ENCODE data around the gene POLE. TPM values are rescaled to one million over a fixed set of nuclear protein-coding genes. Genes with fewer than 3 reads are reported as not detected.

Gene POLE, protein sequence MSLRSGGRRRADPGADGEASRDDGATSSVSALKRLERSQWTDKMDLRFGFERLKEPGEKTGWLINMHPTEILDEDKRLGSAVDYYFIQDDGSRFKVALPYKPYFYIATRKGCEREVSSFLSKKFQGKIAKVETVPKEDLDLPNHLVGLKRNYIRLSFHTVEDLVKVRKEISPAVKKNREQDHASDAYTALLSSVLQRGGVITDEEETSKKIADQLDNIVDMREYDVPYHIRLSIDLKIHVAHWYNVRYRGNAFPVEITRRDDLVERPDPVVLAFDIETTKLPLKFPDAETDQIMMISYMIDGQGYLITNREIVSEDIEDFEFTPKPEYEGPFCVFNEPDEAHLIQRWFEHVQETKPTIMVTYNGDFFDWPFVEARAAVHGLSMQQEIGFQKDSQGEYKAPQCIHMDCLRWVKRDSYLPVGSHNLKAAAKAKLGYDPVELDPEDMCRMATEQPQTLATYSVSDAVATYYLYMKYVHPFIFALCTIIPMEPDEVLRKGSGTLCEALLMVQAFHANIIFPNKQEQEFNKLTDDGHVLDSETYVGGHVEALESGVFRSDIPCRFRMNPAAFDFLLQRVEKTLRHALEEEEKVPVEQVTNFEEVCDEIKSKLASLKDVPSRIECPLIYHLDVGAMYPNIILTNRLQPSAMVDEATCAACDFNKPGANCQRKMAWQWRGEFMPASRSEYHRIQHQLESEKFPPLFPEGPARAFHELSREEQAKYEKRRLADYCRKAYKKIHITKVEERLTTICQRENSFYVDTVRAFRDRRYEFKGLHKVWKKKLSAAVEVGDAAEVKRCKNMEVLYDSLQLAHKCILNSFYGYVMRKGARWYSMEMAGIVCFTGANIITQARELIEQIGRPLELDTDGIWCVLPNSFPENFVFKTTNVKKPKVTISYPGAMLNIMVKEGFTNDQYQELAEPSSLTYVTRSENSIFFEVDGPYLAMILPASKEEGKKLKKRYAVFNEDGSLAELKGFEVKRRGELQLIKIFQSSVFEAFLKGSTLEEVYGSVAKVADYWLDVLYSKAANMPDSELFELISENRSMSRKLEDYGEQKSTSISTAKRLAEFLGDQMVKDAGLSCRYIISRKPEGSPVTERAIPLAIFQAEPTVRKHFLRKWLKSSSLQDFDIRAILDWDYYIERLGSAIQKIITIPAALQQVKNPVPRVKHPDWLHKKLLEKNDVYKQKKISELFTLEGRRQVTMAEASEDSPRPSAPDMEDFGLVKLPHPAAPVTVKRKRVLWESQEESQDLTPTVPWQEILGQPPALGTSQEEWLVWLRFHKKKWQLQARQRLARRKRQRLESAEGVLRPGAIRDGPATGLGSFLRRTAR (N-terminal part only)
- 1 to 10 TPM in 5 of 6 donors, not detected in 1; 1.7 to 8.2 (median 2.6) TPM for polyA plus RNA-seq (ENCODE audit: low read depth in 6 of 6)

DNA sequence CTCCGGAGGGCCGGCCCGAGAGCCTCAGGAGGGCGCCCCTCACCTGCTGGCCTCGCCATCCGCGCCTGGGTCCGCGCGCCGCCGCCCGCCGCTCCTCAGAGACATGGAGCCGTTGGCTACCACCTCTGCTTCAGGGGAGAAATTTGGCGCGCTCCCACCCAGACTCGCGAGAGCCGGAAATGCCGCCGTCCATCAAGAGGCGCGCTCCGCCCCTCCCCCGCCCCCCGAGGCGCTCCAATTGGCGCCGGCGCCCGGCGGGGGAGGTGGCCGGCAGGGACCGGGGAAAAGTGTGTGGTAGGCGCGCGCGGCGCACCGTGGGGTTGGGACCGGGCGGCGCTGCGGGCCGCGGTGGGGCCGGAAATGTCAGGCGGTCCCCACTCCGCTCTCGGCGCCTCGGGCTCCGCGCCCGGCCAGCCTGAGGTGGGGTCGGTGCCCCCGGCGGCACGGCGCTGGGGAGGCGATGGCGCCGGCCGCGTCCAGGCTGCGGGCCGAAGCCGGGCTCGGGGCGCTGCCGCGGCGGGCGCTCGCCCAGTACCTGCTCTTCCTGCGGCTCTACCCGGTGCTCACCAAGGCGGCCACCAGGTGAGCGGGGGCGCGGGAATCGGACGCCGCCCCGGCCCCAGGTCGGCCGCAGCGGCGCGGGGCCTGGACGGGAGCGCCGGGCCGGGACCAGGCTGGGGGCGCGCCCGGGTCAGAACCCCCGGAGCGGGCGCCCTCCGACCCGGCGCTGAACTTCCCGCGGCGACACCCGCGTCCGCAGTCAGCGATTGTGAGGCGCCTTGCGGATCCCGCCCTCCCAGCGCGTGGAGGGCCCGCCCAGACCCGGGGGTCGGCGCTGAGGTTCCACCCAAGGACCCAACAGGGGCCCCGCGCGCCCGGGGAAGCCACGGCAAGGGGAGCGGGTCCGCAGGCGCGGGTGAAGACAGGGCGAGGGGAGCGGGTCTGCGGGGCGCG lies at the start of gene POLE, which contains the start of gene PXMP2:
POLE (minus strand) TSS at position 132 of the 954 bp plus-strand sequence; CDS start at position 105, 27 bp downstream.
PXMP2 (plus strand) TSS at position 377 of the 954 bp plus-strand sequence; CDS start at position 461, 84 bp downstream.
- DNase-seq (peak; percentile 92), ATAC-seq (ENCODE audit: low read depth in 2 of 2) (peak; percentile 90 to 91)
- peak within 1 kb of the TSS; percentile 82 to 91 (median 86) for H3K4me3 Mint-ChIP-seq
- no peaks in the 10 kb centered on the region for H3K36me3 Mint-ChIP-seq
- H3K9me3 Mint-ChIP-seq, result no peaks in the 10 kb centered on the region
- H3K4me1 Mint-ChIP-seq, result peaks cover 5 to 31% (median 19%) of the 10 kb centered on the region in 3 donors
- no peaks in the 10 kb centered on the region for H3K27me3 Mint-ChIP-seq
- H3K27ac Mint-ChIP-seq, result peak within 1 kb of the TSS in 4 of 6 donors; percentile 59 to 82 (median 67)

DNA sequence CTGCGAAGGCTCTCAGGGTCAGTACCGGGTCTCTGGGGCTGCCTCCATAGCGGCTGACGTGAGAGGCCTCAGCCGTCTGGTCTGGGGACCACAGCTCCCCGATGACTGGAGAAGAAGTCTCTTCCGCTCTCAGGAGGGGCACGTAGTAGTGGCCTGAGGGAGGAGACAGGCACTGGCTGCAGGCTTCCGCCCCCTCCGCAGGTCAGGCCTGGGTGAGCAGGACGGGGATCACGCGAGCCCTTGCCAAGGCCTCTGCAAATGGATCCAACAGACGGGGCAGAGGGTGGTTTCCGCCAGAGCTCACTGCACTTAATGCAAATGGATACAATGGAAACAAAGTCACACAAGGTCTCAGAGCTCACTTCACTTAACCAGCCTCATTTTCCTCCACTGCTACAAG lies 49.8 kb upstream of the POLE start:
- no peak overlapping the region for H3K4me3 Mint-ChIP-seq
- DNase-seq (no peak), ATAC-seq (ENCODE audit: low read depth in 2 of 2) (no peak)
- no peak overlapping the region for H3K27ac Mint-ChIP-seq
- peaks cover 0 to 1% (median 0%) of the 10 kb centered on the region in 7 donors for H3K9me3 Mint-ChIP-seq
- H3K4me1 Mint-ChIP-seq, result peaks cover 0 to 10% (median 2%) of the 10 kb centered on the region in 3 donors
- H3K36me3 Mint-ChIP-seq, result peaks cover 22 to 30% of the 10 kb centered on the region in 2 donors
- H3K27me3 Mint-ChIP-seq, result no peaks in the 10 kb centered on the region

DNA sequence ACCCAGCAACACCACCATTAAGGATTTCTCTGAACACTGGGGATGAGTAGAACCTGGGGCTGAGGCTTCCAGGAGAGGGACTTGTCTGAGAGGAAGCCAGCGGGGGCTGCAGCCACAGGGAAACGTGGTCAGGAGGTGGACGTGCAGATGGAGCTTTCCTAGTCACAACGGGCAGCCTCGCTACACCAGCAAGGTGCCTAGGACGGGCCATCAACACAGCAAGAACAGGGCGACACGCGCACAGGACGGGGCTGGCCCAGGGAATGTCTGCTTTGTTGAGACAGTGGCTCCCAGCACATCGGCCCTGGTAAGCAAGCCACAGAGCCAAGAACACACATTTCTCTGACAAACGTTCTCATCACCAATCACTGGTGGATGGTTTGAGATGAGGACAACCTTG lies 49.2 kb upstream of the POLE start:
- ATAC-seq (ENCODE audit: low read depth in 2 of 2), result no peak
- Mint-ChIP-seq H3K4me3 (no peak overlapping the region), H3K4me1 (peaks cover 0 to 7% (median 0%) of the 10 kb centered on the region in 3 donors), H3K27ac (peak overlapping the region in 1 of 6 donors; percentile 60), H3K9me3 (peaks cover 0 to 1% (median 0%) of the 10 kb centered on the region in 7 donors), H3K36me3 (peaks cover 27 to 34% of the 10 kb centered on the region in 2 donors), H3K27me3 (no peaks in the 10 kb centered on the region)
- DNase-seq, result no peak

DNA sequence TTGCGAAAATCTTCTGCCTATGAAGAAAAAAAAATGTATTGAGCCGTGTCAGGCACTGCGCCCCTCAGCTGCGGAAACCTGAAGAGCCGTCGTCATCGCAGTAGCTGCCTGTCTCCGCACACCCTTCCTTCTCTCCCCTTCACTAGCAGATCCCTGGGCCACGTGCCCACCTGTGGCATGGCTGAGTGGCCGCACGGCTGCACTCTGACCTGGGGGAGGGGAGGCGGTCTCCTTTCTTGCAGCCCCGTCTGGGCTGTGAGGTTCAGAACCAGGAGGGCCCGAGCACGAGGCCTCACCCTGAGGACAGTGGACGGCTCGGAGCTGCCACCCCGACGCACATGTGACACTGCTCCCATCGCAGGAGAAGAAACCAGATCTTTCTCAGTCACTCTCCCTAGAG lies 48.4 kb upstream of the POLE start:
- Mint-ChIP-seq H3K4me1 (peaks cover 0 to 7% (median 0%) of the 10 kb centered on the region in 3 donors), H3K27me3 (no peaks in the 10 kb centered on the region), H3K27ac (no peak overlapping the region), H3K36me3 (peaks cover 31 to 34% of the 10 kb centered on the region in 2 donors), H3K4me3 (no peak overlapping the region), H3K9me3 (peaks cover 0 to 1% (median 0%) of the 10 kb centered on the region in 7 donors)
- ATAC-seq (ENCODE audit: low read depth in 2 of 2), result no peak
- no peak for DNase-seq

DNA sequence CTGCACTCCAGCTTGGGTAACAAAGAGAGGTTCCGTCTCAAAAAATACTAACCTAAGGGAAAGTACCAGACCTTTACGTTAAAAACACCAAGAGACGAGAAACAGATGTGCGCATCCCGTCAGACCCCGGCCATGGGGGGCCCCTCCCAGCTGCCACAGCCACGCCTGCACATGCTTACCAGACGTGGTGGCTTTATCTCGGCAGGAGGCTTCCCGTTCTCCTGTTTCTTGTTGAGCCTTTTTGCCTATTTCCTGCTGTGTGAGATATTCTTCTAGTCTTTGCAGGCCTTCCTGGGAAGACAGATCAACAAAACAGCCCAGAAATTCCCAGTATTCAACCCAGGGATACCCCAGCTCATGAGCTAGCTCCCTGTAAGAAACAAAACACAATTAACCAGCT lies 47.1 kb upstream of the POLE start:
- DNase-seq, result no peak
- H3K4me1 Mint-ChIP-seq, result peaks cover 0 to 7% (median 3%) of the 10 kb centered on the region in 3 donors
- H3K9me3 Mint-ChIP-seq, result peaks cover 0 to 1% (median 0%) of the 10 kb centered on the region in 7 donors
- H3K4me3 Mint-ChIP-seq, result no peak overlapping the region
- no peaks in the 10 kb centered on the region for H3K27me3 Mint-ChIP-seq
- no peak for ATAC-seq (ENCODE audit: low read depth in 2 of 2)
- no peak overlapping the region for H3K27ac Mint-ChIP-seq
- H3K36me3 Mint-ChIP-seq, result peaks cover 31 to 34% of the 10 kb centered on the region in 2 donors

DNA sequence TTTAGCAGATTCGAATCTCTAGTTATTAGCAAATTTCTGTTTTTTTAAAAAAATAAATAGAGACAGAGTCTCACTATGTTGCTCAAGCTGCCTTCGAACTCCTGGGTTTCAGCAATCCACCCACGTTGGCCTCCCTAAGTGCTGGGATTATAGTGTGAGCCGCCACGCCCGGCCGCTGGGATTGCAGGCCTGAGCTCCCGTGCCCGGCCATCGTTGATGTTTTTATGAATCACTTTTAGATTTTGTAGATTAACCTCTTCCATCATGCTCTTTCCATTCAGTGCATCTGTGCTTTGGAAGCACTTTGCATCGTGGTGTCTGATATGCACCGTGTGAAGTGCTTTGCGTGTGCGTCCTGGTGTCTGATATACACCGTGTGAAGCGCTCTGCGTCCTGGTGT lies 44.4 kb upstream of the POLE start:
- H3K36me3 Mint-ChIP-seq, result peaks cover 34 to 38% of the 10 kb centered on the region in 2 donors
- H3K27me3 Mint-ChIP-seq, result no peaks in the 10 kb centered on the region
- peaks cover 0 to 1% (median 0%) of the 10 kb centered on the region in 7 donors for H3K9me3 Mint-ChIP-seq
- no peak overlapping the region for H3K4me3 Mint-ChIP-seq
- peak overlapping the region in 1 of 6 donors; percentile 41 for H3K27ac Mint-ChIP-seq
- no peak for DNase-seq
- peaks cover 5 to 7% (median 5%) of the 10 kb centered on the region in 3 donors for H3K4me1 Mint-ChIP-seq
- ATAC-seq (ENCODE audit: low read depth in 2 of 2), result no peak

DNA sequence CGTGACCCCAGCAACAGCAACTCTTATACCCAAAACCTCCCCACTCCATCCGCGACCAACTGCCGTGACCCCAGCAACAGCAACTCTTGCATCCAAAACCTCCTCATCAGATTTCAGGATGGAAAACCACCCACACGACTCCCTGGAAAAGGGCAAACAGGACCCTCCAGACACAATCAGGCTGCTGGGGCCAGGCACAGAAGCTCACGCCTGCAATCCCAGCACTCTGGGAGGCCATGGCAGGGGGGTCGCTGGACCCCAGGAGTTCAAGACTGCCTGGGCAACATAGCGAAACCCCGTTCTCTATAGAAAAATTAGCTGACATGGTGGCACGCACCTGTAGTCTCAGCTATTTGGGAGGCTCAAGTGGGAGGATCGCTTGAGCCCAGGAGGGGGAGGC lies 43.2 kb upstream of the POLE start:
- ATAC-seq (ENCODE audit: low read depth in 2 of 2), result no peak
- H3K27me3 Mint-ChIP-seq, result no peaks in the 10 kb centered on the region
- H3K9me3 Mint-ChIP-seq, result peaks cover 0 to 1% (median 0%) of the 10 kb centered on the region in 7 donors
- DNase-seq, result no peak
- no peak overlapping the region for H3K4me3 Mint-ChIP-seq
- peaks cover 5 to 7% (median 5%) of the 10 kb centered on the region in 3 donors for H3K4me1 Mint-ChIP-seq
- H3K36me3 Mint-ChIP-seq, result peaks cover 38 to 50% of the 10 kb centered on the region in 2 donors
- peak overlapping the region in 3 of 6 donors; percentile 20 to 87 (median 76) for H3K27ac Mint-ChIP-seq

DNA sequence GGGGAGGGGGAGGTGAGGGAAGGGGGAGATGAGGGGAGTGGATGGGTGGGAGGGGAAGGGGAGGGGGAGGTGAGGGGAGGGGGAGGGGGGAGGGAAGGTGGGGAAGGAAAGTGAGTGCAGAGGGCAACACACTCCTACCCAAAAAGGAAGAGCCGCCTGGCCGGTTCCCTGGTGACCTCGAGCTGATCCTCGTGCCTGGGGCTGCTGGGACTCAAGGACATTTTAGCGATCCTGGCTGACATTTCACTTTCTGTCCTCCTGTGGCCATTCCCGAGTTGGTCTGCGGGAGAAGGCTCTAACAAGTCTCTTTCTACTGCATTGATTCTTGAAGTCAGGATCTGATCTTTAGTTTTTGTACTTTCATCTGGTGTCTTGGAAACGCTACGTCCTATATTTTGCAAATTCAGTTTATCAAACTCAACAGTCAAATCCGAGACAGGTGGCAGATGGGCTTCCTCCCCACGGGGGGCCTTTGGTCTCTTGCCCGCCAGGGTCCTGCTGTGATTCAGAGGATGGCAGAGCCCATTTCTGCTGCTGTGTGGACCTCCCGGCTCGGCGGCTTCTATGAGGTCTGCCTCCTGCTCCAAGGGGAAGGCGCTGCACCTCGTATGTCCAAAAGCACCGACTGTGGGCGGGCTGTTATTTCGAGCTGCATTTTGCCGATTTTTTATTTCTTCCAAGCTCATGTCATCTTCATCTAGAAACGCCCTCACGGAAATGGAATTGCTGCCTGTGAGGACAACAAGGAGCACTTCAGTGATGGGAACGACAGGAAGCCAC lies 42.6 kb upstream of the POLE start:
- H3K27me3 Mint-ChIP-seq, result no peaks in the 10 kb centered on the region
- H3K4me3 Mint-ChIP-seq, result no peak overlapping the region
- ATAC-seq (ENCODE audit: low read depth in 2 of 2) (no peak), DNase-seq (no peak)
- H3K36me3 Mint-ChIP-seq, result peaks cover 38 to 52% of the 10 kb centered on the region in 2 donors
- H3K9me3 Mint-ChIP-seq, result peaks cover 0 to 1% (median 0%) of the 10 kb centered on the region in 7 donors
- peak overlapping the region in 2 of 6 donors; percentile 38 to 76 for H3K27ac Mint-ChIP-seq
- H3K4me1 Mint-ChIP-seq, result peaks cover 5 to 7% (median 5%) of the 10 kb centered on the region in 3 donors

DNA sequence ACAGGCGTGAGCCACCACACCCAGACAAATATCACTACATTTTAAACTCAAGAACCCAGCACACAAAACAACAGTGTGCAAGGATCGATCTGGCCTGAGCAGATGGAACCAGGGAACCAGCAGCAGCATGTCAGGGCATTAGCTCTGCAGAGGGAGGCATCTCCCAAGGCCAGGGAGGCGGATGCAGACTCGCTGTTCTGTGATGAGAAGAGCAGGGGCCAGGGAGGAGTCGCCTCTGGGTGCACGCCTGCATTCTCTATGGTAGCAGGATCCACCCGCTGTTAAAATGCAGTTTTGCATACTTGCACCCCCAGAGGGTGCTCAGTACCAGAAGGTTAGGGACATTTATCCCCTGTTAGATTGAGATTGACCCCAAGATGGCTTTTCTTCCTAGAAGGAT lies 41.4 kb upstream of the POLE start:
- Mint-ChIP-seq H3K27me3 (no peaks in the 10 kb centered on the region), H3K9me3 (peaks cover 0 to 1% (median 0%) of the 10 kb centered on the region in 7 donors), H3K4me3 (peak overlapping the region in 1 of 8 donors; percentile 15), H3K4me1 (peaks cover 5 to 7% (median 5%) of the 10 kb centered on the region in 3 donors), H3K27ac (peak overlapping the region in 4 of 6 donors; percentile 44 to 74 (median 60)), H3K36me3 (peaks cover 33 to 43% of the 10 kb centered on the region in 2 donors)
- DNase-seq (no peak), ATAC-seq (ENCODE audit: low read depth in 2 of 2) (no peak)

DNA sequence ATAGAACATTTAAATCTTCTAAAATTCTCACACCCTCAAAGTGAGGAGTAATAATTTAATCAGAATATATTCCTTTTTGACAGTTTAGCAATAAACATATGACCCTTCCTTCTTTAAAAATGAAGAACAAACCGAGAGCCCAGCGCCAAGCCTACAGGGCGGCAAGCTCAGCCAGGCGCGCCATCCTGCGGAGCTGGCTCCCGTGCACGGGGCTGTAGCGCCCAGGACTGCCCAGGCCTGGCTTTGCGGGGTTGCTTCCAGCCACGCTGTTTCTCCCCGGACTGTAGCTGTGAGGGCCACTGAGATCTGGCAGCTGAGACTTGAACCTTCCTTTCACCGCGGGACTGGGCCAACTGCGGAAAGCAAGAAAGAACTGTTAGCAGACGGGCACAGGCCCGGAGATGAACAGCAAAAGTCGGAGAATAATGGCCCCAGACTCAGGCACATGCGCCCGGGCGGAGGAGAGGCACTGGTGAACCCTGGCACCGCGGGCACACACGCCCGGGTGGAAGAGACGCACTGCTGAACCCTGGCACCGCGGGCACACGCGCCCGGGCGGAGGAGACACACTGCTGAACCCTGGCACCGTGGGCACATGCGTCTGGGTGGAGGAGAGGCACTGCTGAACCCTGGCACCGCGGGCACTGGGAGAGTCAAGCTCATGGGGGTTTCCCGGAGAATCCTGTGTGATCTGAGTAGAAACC lies 40.1 kb upstream of the POLE start:
- Mint-ChIP-seq H3K27ac (peak overlapping the region in 1 of 6 donors; percentile 75), H3K4me3 (no peak overlapping the region), H3K27me3 (no peaks in the 10 kb centered on the region), H3K4me1 (peaks cover 5 to 7% (median 5%) of the 10 kb centered on the region in 3 donors), H3K36me3 (peaks cover 20 to 31% of the 10 kb centered on the region in 2 donors), H3K9me3 (peaks cover 0 to under 1% (median 0%) of the 10 kb centered on the region in 7 donors)
- DNase-seq, result no peak
- ATAC-seq (ENCODE audit: low read depth in 2 of 2), result no peak

Measured in naive B cell (primary cell).